ENCODE measurements around the gene ZIM2.

Gene ZIM2

DNA sequence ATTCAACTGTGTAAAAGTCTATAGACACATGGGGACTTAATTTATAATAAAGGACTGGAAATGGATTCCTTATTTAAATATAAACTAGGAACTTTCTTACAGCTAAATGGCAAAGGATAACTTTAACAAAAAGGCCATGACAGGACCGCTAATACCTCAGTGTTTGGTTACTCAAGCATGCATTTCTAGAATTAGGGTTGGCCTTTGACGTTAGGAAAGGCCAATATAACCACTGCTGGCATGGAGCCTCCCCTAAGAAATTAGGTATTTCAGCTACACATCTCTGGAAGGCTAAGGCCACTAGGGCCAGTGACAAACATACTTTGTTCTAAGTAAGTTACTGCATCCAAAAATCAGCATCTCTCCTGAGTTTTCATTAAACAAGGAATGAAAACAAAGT, 9.3 kb downstream of the ZIM2 start:
- Mint-ChIP-seq H3K27ac (no peak overlapping the region), H3K36me3 (no peaks in the 10 kb centered on the region), H3K4me1 (no peaks in the 10 kb centered on the region), H3K9me3 (peaks cover 22% of the 10 kb centered on the region), H3K4me3 (no peak overlapping the region)
- ATAC-seq (no peak), DNase-seq (ENCODE audit: low spot score in 2 of 2) (no peak)

DNA sequence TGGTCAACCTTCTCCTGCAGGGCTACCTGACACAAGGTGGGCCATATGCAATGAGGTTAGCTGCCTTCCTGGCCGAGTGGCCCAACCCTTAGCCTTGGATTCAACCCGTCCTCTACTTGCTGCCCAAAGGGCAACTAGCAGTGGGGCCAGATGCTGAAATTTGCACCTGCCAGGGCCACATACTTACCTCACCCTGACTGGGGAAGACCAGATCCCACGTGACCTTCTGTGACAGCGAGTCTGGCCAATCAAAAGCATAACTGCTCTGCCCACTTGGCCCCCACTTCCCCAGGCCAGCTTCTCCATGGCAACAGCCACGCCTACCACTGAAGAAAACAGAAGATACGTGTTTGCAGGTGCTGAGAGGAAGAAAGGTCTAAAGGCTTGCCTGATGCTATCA, 10.9 kb downstream of the ZIM2 start:
- H3K4me3 Mint-ChIP-seq = no peak overlapping the region
- no peak for ATAC-seq
- no peaks in the 10 kb centered on the region for H3K36me3 Mint-ChIP-seq
- H3K27ac Mint-ChIP-seq = no peak overlapping the region
- peaks cover 12% of the 10 kb centered on the region for H3K9me3 Mint-ChIP-seq
- H3K4me1 Mint-ChIP-seq = no peaks in the 10 kb centered on the region
- DNase-seq (ENCODE audit: low spot score in 2 of 2) = no peak

GRCh38 chr19:56827708-56828107, 12.8 kb downstream of the ZIM2 start:
- no peak overlapping the region for H3K27ac Mint-ChIP-seq

DNA sequence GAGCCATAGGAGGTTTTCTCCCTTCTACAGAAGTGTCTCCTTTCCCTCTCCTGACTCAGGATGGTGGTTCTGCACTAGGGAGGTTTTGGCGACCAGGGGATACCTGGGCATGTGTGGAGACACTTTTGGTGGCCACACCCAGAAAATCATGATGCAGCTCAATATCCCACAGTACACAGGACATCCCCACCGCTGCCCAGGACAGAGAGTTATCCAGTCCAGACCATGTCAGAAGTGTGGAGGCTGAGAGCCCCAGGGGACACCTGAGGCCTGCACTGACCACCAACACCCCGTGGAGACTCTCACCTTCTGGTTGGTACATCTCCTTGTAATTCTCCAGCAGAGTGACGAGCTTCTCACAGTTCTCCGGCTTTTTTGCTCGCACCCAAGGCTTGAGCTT, 16.6 kb downstream of the ZIM2 start:
- Mint-ChIP-seq H3K4me1 (no peaks in the 10 kb centered on the region), H3K36me3 (no peaks in the 10 kb centered on the region), H3K9me3 (peaks cover 10% of the 10 kb centered on the region), H3K27ac (no peak overlapping the region), H3K4me3 (no peak overlapping the region)
- no peak for ATAC-seq
- DNase-seq (ENCODE audit: low spot score in 2 of 2) = no peak

More at GRCh38 chr19:56827708-56828107, 12.8 kb downstream of the ZIM2 start:
- Mint-ChIP-seq H3K4me1 (no peaks in the 10 kb centered on the region), H3K9me3 (peaks cover 6% of the 10 kb centered on the region), H3K4me3 (no peak overlapping the region), H3K36me3 (no peaks in the 10 kb centered on the region)
- ATAC-seq (no peak), DNase-seq (ENCODE audit: low spot score in 2 of 2) (no peak)

- DNase-seq (ENCODE audit: low spot score in 2 of 2) = no peak
- H3K9me3 Mint-ChIP-seq = peaks cover 13% of the 10 kb centered on the region
- H3K4me1 Mint-ChIP-seq = no peaks in the 10 kb centered on the region
- no peak overlapping the region for H3K27ac Mint-ChIP-seq
- H3K4me3 Mint-ChIP-seq = no peak overlapping the region
- ATAC-seq = no peak
- H3K36me3 Mint-ChIP-seq = no peaks in the 10 kb centered on the region
These were observed 17.1 kb downstream of the ZIM2 start for GRCh38 chr19:56823417-56823816.

DNA sequence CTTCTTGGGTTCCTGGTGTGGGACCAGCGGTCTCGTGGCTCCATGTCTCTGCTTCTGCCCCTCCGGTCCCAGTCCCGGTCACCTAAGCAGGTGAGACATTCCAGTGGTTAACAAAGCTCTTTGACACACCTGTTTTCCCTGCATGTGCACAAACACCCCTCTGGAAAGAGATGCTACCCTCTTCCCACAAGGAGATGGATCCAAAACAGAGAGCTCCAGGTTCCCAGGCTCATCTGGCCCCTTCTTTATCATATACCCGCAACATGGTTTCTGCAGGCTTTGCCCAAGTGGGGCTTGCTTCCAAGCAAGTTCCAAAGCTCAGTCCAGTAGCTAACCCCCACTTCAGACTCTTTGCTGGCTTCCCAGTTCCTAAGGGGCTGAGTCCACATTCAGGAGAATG, 17.8 kb downstream of the ZIM2 start:
- H3K27ac Mint-ChIP-seq = no peak overlapping the region
- ATAC-seq (no peak), DNase-seq (ENCODE audit: low spot score in 2 of 2) (no peak)
- H3K4me3 Mint-ChIP-seq = no peak overlapping the region
- H3K36me3 Mint-ChIP-seq = no peaks in the 10 kb centered on the region
- peaks cover 18% of the 10 kb centered on the region for H3K9me3 Mint-ChIP-seq
- no peaks in the 10 kb centered on the region for H3K4me1 Mint-ChIP-seq

DNA sequence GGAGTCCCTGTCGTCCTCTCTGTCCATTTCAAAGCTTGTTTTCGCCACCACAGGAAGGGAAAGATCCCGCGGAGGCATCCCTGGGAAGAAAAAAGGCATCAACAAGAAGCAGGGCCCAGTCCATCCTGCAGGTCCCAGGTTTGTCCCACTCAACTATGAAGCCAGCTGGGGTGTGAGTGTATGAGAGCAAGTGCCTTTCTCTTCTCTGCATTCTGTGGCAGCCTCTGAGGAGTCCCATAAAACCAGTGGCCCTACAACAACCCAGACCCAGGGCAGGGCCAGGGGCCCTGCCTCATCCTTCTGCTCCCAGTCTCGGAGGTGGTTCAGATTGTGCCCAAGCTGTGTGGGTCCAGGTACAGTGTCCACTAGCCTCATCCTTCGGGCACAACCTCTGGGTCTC, 18.9 kb downstream of the ZIM2 start:
- H3K27ac Mint-ChIP-seq = no peak overlapping the region
- no peak overlapping the region for H3K4me3 Mint-ChIP-seq
- ATAC-seq (no peak), DNase-seq (ENCODE audit: low spot score in 2 of 2) (no peak)
- no peaks in the 10 kb centered on the region for H3K36me3 Mint-ChIP-seq
- no peaks in the 10 kb centered on the region for H3K4me1 Mint-ChIP-seq
- H3K9me3 Mint-ChIP-seq = peaks cover 24% of the 10 kb centered on the region

- ATAC-seq (no peak), DNase-seq (ENCODE audit: low spot score in 2 of 2) (no peak)
- Mint-ChIP-seq H3K9me3 (peaks cover 24% of the 10 kb centered on the region), H3K4me1 (no peaks in the 10 kb centered on the region), H3K27ac (no peak overlapping the region), H3K4me3 (no peak overlapping the region), H3K36me3 (no peaks in the 10 kb centered on the region)
These were observed 19.3 kb downstream of the ZIM2 start for GRCh38 chr19:56821209-56821608.

GRCh38 chr19:56819166-56819565, 21.4 kb downstream of the ZIM2 start:
- H3K36me3 Mint-ChIP-seq = no peaks in the 10 kb centered on the region
- no peak for ATAC-seq

DNA sequence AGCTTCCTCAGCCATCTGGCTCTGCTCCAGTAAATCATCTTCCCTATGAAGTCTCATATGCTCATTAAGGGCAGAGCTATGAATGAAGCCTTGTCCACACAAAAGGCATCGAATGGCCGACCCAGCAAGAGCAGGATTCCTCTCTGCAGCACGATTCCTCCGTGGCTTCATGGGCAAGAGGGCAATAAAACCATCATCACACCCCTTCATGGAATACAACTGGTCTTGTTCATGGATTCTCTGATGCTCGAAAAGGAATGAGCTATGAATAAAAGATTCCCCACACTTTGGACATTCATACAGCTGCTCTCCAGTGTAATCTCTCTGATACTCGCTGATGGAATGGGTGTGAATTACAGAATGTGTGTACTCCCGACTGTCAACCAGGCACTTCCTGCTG, 25.9 kb downstream of the ZIM2 start:
- Mint-ChIP-seq H3K36me3 (no peaks in the 10 kb centered on the region), H3K27ac (no peak overlapping the region), H3K4me1 (no peaks in the 10 kb centered on the region), H3K9me3 (peaks cover 27% of the 10 kb centered on the region), H3K4me3 (no peak overlapping the region)
- ATAC-seq (no peak), DNase-seq (ENCODE audit: low spot score in 2 of 2) (no peak)

More at GRCh38 chr19:56819166-56819565, 21.4 kb downstream of the ZIM2 start:
- no peak overlapping the region for H3K27ac Mint-ChIP-seq
- no peaks in the 10 kb centered on the region for H3K4me1 Mint-ChIP-seq
- no peak overlapping the region for H3K4me3 Mint-ChIP-seq
- H3K9me3 Mint-ChIP-seq = peaks cover 22% of the 10 kb centered on the region
- no peak for DNase-seq (ENCODE audit: low spot score in 2 of 2)

- H3K4me3 Mint-ChIP-seq = no peak overlapping the region
- no peak overlapping the region for H3K27ac Mint-ChIP-seq
- H3K4me1 Mint-ChIP-seq = no peaks in the 10 kb centered on the region
- DNase-seq (ENCODE audit: low spot score in 2 of 2) (no peak), ATAC-seq (no peak)
- H3K36me3 Mint-ChIP-seq = no peaks in the 10 kb centered on the region
- H3K9me3 Mint-ChIP-seq = peaks cover 21% of the 10 kb centered on the region
These were observed 27.0 kb downstream of the ZIM2 start for GRCh38 chr19:56813531-56813930.

GRCh38 chr19:56811480-56811879, 29.0 kb downstream of the ZIM2 start:
- Mint-ChIP-seq H3K27ac (no peak overlapping the region), H3K9me3 (peaks cover 13% of the 10 kb centered on the region), H3K4me3 (no peak overlapping the region), H3K36me3 (no peaks in the 10 kb centered on the region), H3K4me1 (no peaks in the 10 kb centered on the region)
- no peak for DNase-seq (ENCODE audit: low spot score in 2 of 2)
- no peak for ATAC-seq

GRCh38 chr19:56810260-56810659, 30.3 kb downstream of the ZIM2 start:
- DNase-seq (ENCODE audit: low spot score in 2 of 2) = no peak
- peaks cover 13% of the 10 kb centered on the region for H3K9me3 Mint-ChIP-seq
- no peaks in the 10 kb centered on the region for H3K36me3 Mint-ChIP-seq
- no peaks in the 10 kb centered on the region for H3K4me1 Mint-ChIP-seq
- no peak for ATAC-seq
- no peak overlapping the region for H3K4me3 Mint-ChIP-seq
- H3K27ac Mint-ChIP-seq = no peak overlapping the region

DNA sequence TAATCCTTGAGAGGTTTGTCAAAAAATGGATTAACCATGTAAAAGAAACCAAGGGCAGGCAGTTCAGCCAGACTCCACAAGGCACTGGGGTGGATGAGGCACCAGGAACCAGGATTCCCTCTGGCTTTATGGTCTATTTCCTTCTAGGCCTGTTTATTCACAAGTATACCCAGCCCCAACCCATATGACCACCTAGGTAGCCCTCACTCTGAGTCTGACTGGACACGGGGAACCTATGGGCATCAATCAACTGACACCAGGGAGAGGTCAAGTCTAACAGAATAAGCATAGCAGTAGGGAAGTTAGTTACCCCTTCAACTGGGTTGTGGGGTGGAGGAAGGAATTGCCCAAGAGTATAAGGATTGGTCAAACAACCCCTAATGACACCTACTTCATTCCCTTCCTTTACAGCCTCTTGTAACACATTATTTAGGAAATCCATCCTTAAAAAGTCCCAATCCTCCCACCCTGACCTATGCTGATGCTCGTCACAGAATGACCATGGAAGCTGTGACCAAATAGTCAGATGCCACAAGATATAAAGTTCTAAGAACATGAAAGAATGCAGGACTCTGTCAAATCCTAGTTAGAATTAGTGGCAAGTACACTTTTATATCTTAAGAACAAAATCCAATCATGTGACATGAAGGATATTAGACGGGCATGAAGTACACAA, 31.7 kb downstream of the ZIM2 start:
- Mint-ChIP-seq H3K4me1 (no peaks in the 10 kb centered on the region), H3K36me3 (no peaks in the 10 kb centered on the region), H3K27ac (no peak overlapping the region), H3K9me3 (peaks cover 11% of the 10 kb centered on the region), H3K4me3 (no peak overlapping the region)
- DNase-seq (ENCODE audit: low spot score in 2 of 2) (no peak), ATAC-seq (no peak)

DNA sequence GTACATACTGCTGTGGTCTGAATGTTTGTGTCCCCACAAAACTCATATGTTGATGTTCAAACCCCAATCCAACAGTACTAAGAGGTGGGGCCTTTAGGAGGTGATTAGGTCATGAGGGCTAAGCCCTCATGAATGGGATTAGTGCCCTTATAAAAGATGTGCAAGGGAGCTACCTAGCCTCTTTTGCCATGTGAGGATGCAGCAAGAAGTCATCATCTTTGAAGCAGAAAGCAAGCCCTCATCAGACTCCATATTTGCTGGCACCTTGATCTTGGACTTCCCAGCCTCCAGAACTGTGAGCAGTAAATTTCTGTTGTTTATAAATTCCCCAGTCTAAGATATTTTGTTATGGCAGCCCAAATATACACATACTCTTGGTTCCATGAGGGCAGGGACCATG, 33.9 kb downstream of the ZIM2 start:
- Mint-ChIP-seq H3K27ac (no peak overlapping the region), H3K36me3 (no peaks in the 10 kb centered on the region), H3K4me1 (no peaks in the 10 kb centered on the region), H3K9me3 (peaks cover 7% of the 10 kb centered on the region), H3K4me3 (no peak overlapping the region)
- ATAC-seq (no peak), DNase-seq (ENCODE audit: low spot score in 2 of 2) (no peak)

DNA sequence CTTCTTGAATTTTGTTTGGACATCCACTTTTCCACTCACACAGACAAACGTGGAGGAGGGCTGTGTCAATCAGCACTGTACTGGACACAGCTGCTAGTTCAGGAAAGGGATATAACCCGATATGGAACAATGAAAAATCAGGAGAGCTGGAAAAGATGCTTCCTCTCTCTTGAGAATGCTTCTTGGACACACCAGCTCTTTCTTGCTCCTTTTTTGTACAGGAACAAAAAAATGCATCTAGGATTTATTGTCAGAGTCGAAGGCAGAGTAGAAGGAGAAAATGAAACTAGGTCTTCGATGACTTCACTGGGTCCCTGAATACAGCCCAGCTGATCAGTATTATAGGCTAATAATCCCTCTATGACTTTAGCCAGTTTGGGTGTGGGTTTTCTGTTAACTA, 62.2 kb downstream of the ZIM2 start:
- ATAC-seq = no peak
- Mint-ChIP-seq H3K4me1 (no peaks in the 10 kb centered on the region), H3K36me3 (no peaks in the 10 kb centered on the region), H3K4me3 (no peak overlapping the region), H3K27ac (no peak overlapping the region), H3K9me3 (peaks cover 25% of the 10 kb centered on the region)
- no peak for DNase-seq (ENCODE audit: low spot score in 2 of 2)

DNA sequence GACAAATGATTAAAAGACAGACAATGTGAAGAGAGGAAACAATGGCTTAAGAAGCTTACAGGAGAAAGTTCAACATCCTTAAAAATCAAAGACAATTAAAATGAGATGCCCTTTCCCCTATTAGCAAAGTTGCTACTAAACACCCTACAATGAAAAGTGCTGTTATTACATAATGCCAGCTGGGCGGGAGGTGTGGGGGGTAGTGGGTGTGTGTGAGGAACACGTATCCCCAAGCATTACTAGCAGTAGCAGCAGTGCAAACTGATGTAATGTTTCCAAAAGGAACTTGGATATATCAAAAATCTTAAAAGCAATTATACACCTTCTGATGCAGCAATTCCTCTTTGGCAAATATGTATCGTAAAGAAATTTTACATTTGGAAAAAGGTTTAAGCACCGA, 70.9 kb downstream of the ZIM2 start:
- H3K27ac Mint-ChIP-seq = no peak overlapping the region
- ATAC-seq = no peak
- H3K4me3 Mint-ChIP-seq = no peak overlapping the region
- H3K4me1 Mint-ChIP-seq = peaks cover 11% of the 10 kb centered on the region
- H3K36me3 Mint-ChIP-seq = no peaks in the 10 kb centered on the region
- peaks cover 25% of the 10 kb centered on the region for H3K9me3 Mint-ChIP-seq
- no peak for DNase-seq (ENCODE audit: low spot score in 2 of 2)

All from stimulated activated effector memory CD8-positive, alpha-beta T cell treated with anti-CD3 and anti-CD28 coated beads, Interleukin-12 subunit alpha, Interleukin-12 subunit beta, amount 100 ng/mL, for 72 hours (primary cell).